ENCODE results near the gene GALNS. TPM values are rescaled to one million over a fixed set of nuclear protein-coding genes. Genes with fewer than 3 reads are reported as not detected.

GALNS gene
- polyA plus RNA-seq, 2 of the 4 experiments (the other 2 are of a cell fraction), result 7.0 to 31.2 TPM

GRCh38 chr16:88837806-88838205, 18.9 kb downstream of the GALNS start:
- DNase-seq (ENCODE audit: low read depth in 1 of 2, low spot score in 1 of 2) (no peak), FAIRE-seq (no peak), ATAC-seq (no peak)
- POLR2A ChIA-PET, result no interaction called here
- WGBS (ENCODE audit: missing lambda C conversion rate), result 92% methylated on average over 19 of the region's 20 CpGs
- CTCF ChIA-PET, result interaction anchor here (2.3 kb wide), 1 partner anchor 20 kb away, joined by 8 read pairs; the partner anchor contains the start of genes GALNS and TRAPPC2L
- H3K4me2 ChIP-seq, result no peak overlapping the region
- H3K27ac ChIP-seq, result no peak overlapping the region
- TF ChIP-seq REST (IDR thresholded peaks at IDR 0.05) (no peak), JUN (IDR thresholded peaks at IDR 0.05) (no peak), JUNB (IDR thresholded peaks at IDR 0.05) (no peak), RCOR1 (IDR thresholded peaks at IDR 0.05; ENCODE audit: low read depth, low read length) (no peak), KDM1A (IDR thresholded peaks at IDR 0.05; ENCODE audit: low read depth) (no peak)
- H3K4me1 ChIP-seq, result no peaks in the 10 kb centered on the region
- no peaks in the 10 kb centered on the region for H3K9me3 ChIP-seq
- no peak overlapping the region for H3K4me3 ChIP-seq

GRCh38 chr16:88836791-88837190, 20.0 kb downstream of the GALNS start:
- ChIA-PET CTCF (interaction anchor here (0.6 kb wide), 1 partner anchor 52 kb away, joined by 3 read pairs; no protein-coding TSS in a partner anchor), POLR2A (no interaction called here)
- no peaks in the 10 kb centered on the region for H3K9me3 ChIP-seq
- DNase-seq (ENCODE audit: low read depth in 1 of 2, low spot score in 1 of 2), result no peak
- H3K4me3 ChIP-seq, result no peak overlapping the region
- TF ChIP-seq ATOH8 (CRISPR knock-in tag; IDR thresholded peaks at IDR 0.05; ENCODE audit: low read depth), result no peak
- no peak for TF ChIP-seq CTCF (IDR thresholded peaks at IDR 0.05)
- TF ChIP-seq ZFP36 (IDR thresholded peaks at IDR 0.05; ENCODE audit: borderline replicate concordance, partially characterized antibody), result no peak
- TF ChIP-seq JUNB (IDR thresholded peaks at IDR 0.05), result no peak
- no peak for TF ChIP-seq JUN (IDR thresholded peaks at IDR 0.05)
- H3K4me1 ChIP-seq, result no peaks in the 10 kb centered on the region
- no peak for ATAC-seq
- H3K27ac ChIP-seq, result no peak overlapping the region
- WGBS (ENCODE audit: missing lambda C conversion rate), result 88% methylated on average over 17 of the region's 17 CpGs
- no peak overlapping the region for H3K4me2 ChIP-seq
- no peak for FAIRE-seq

- no peaks in the 10 kb centered on the region for H3K9me3 ChIP-seq
- TF ChIP-seq RNF2 (IDR thresholded peaks at IDR 0.05; ENCODE audit: borderline replicate concordance, low read depth) (no peak), KDM5A (IDR thresholded peaks at IDR 0.05) (no peak), SMC3 (IDR thresholded peaks at IDR 0.05) (no peak), EHMT2 (IDR thresholded peaks at IDR 0.05; ENCODE audit: low read depth) (no peak), CEBPB (IDR thresholded peaks at IDR 0.05) (no peak), HOXA7 (CRISPR knock-in tag; IDR thresholded peaks at IDR 0.05) (no peak), RARB (CRISPR knock-in tag; IDR thresholded peaks at IDR 0.05) (no peak), REST (IDR thresholded peaks at IDR 0.05) (no peak), CHD2 (IDR thresholded peaks at IDR 0.05; ENCODE audit: low read length, partially characterized antibody) (no peak), EP300 (IDR thresholded peaks at IDR 0.05) (no peak), HOXB5 (CRISPR knock-in tag; IDR thresholded peaks at IDR 0.05) (no peak), FOSL2 (IDR thresholded peaks at IDR 0.05) (no peak), FOSL2 (CRISPR knock-in tag; IDR thresholded peaks at IDR 0.05) (no peak), ZC3H11A (IDR thresholded peaks at IDR 0.05) (no peak)
- no peaks in the 10 kb centered on the region for H3K4me1 ChIP-seq
- no peak overlapping the region for H3K4me3 ChIP-seq
- DNase-seq (ENCODE audit: low read depth in 1 of 2, low spot score in 1 of 2), result no peak
- H3K27ac ChIP-seq, result no peak overlapping the region
- WGBS (ENCODE audit: missing lambda C conversion rate), result 93% methylated on average over 21 of the region's 33 CpGs
- no peak for FAIRE-seq
- H3K4me2 ChIP-seq, result no peak overlapping the region
- ATAC-seq, result no peak
- CTCF ChIA-PET, result interaction anchor here (0.7 to 1.0 kb wide), 2 partner anchors 19 to 150 kb away, joined by 3 read pairs; no protein-coding TSS in a partner anchor
- POLR2A ChIA-PET, result no interaction called here
Measured at GRCh38 chr16:88835818-88836217, 20.9 kb downstream of the GALNS start.
